ENCODE data around the gene PAX3.

PAX3 gene

GRCh38 chr2:222213049-222213448 is 85.7 kb downstream of the PAX3 start:
- no peaks in the 10 kb centered on the region for H3K4me1 ChIP-seq (ENCODE audit: control insufficient read depth in 2 of 2, insufficient read depth in 1 of 2, low read depth in 1 of 2, low read length in 2 of 2)
- DNase-seq (ENCODE audit: low spot score), result no peak
- no peak overlapping the region for H2BK120ac ChIP-seq (ENCODE audit: low read depth, low read length)
- no peak overlapping the region for H3K4me2 ChIP-seq (ENCODE audit: insufficient read depth, low read length, poor library complexity, severe bottlenecking)
- no peak overlapping the region for H2AFZ ChIP-seq (ENCODE audit: low read length)
- H3K18ac ChIP-seq (ENCODE audit: low read length), result no peak overlapping the region
- no peak overlapping the region for H2BK5ac ChIP-seq (ENCODE audit: low read length)
- WGBS, 2 donors (ENCODE audit: extremely low coverage in 2 of 2, insufficient read length in 2 of 2, insufficient replicate concordance in 1 of 2), result no CpG with 5 or more reads among the region's 5 CpGs
- H3K4me3 ChIP-seq (ENCODE audit: low read length in 2 of 2), result no peak overlapping the region
- no peak overlapping the region for H3K14ac ChIP-seq (ENCODE audit: low read length)
- no peaks in the 10 kb centered on the region for H3K36me3 ChIP-seq (replicated peaks in 1 of 2; ENCODE audit: control insufficient read depth in 2 of 2, insufficient read depth in 2 of 2, low read length in 2 of 2)
- H3K9ac ChIP-seq (ENCODE audit: low read depth, low read length, poor library complexity), result no peak overlapping the region
- H3K4ac ChIP-seq (ENCODE audit: low read length), result no peak overlapping the region
- H3K27me3 ChIP-seq (ENCODE audit: control insufficient read depth in 3 of 3, insufficient read depth in 3 of 3, low read depth in 1 of 3, low read length in 3 of 3), result no peaks in the 10 kb centered on the region
- H4K91ac ChIP-seq (ENCODE audit: low read depth, low read length, poor library complexity), result no peak overlapping the region
- no peak overlapping the region for H4K8ac ChIP-seq (ENCODE audit: low read depth, low read length)
- H3K27ac ChIP-seq (replicated peaks; ENCODE audit: low read length), result no peak overlapping the region
- no peak overlapping the region for H2BK12ac ChIP-seq (ENCODE audit: low read length)
- no peak overlapping the region for H2AK5ac ChIP-seq (ENCODE audit: low read depth, low read length)
- H3K9me3 ChIP-seq (replicated peaks in 1 of 2; ENCODE audit: control insufficient read depth in 2 of 2, insufficient read depth in 1 of 2, low read depth in 1 of 2, low read length in 2 of 2), result no peaks in the 10 kb centered on the region
- no peaks in the 10 kb centered on the region for H3K79me1 ChIP-seq (ENCODE audit: low read depth, low read length)
- no peak overlapping the region for H2BK15ac ChIP-seq (ENCODE audit: low read length)
- no peak overlapping the region for H3K23ac ChIP-seq (ENCODE audit: low read depth, low read length, poor library complexity)

- Histone ChIP-seq H2AFZ (ENCODE audit: low read length) (no peak overlapping the region), H3K23ac (ENCODE audit: low read depth, low read length, poor library complexity) (no peak overlapping the region), H3K27ac (replicated peaks; ENCODE audit: low read length) (no peak overlapping the region), H3K4ac (ENCODE audit: low read length) (no peak overlapping the region), H3K4me3 (ENCODE audit: low read length in 2 of 2) (no peak overlapping the region), H3K4me1 (ENCODE audit: control insufficient read depth in 2 of 2, insufficient read depth in 1 of 2, low read depth in 1 of 2, low read length in 2 of 2) (no peaks in the 10 kb centered on the region), H3K18ac (ENCODE audit: low read length) (no peak overlapping the region), H3K9me3 (replicated peaks in 1 of 2; ENCODE audit: control insufficient read depth in 2 of 2, insufficient read depth in 1 of 2, low read depth in 1 of 2, low read length in 2 of 2) (no peaks in the 10 kb centered on the region), H3K79me1 (ENCODE audit: low read depth, low read length) (no peaks in the 10 kb centered on the region), H2BK12ac (ENCODE audit: low read length) (no peak overlapping the region), H3K14ac (ENCODE audit: low read length) (no peak overlapping the region), H4K8ac (ENCODE audit: low read depth, low read length) (no peak overlapping the region), H3K9ac (ENCODE audit: low read depth, low read length, poor library complexity) (no peak overlapping the region), H2BK15ac (ENCODE audit: low read length) (no peak overlapping the region), H2BK120ac (ENCODE audit: low read depth, low read length) (no peak overlapping the region), H3K36me3 (replicated peaks in 1 of 2; ENCODE audit: control insufficient read depth in 2 of 2, insufficient read depth in 2 of 2, low read length in 2 of 2) (no peaks in the 10 kb centered on the region), H2AK5ac (ENCODE audit: low read depth, low read length) (no peak overlapping the region), H2BK5ac (ENCODE audit: low read length) (no peak overlapping the region), H3K27me3 (ENCODE audit: control insufficient read depth in 3 of 3, insufficient read depth in 3 of 3, low read depth in 1 of 3, low read length in 3 of 3) (no peaks in the 10 kb centered on the region), H3K4me2 (ENCODE audit: insufficient read depth, low read length, poor library complexity, severe bottlenecking) (no peak overlapping the region), H4K91ac (ENCODE audit: low read depth, low read length, poor library complexity) (no peak overlapping the region)
- DNase-seq (ENCODE audit: low spot score), result no peak
- no CpG with 5 or more reads among the region's 4 CpGs for WGBS, 2 donors (ENCODE audit: extremely low coverage in 2 of 2, insufficient read length in 2 of 2, insufficient replicate concordance in 1 of 2)
These were observed 86.2 kb downstream of the PAX3 start for GRCh38 chr2:222212571-222212970.

GRCh38 chr2:222208010-222208690 is 90.6 kb downstream of the PAX3 start:
- H3K79me1 ChIP-seq (ENCODE audit: low read depth, low read length), result no peaks in the 10 kb centered on the region
- no peak overlapping the region for H4K8ac ChIP-seq (ENCODE audit: low read depth, low read length)
- no peak overlapping the region for H2BK15ac ChIP-seq (ENCODE audit: low read length)
- H2BK12ac ChIP-seq (ENCODE audit: low read length), result no peak overlapping the region
- H3K4me3 ChIP-seq (ENCODE audit: low read length in 2 of 2), result no peak overlapping the region
- no peaks in the 10 kb centered on the region for H3K9me3 ChIP-seq (replicated peaks in 1 of 2; ENCODE audit: control insufficient read depth in 2 of 2, insufficient read depth in 1 of 2, low read depth in 1 of 2, low read length in 2 of 2)
- no peak overlapping the region for H2BK120ac ChIP-seq (ENCODE audit: low read depth, low read length)
- H3K27me3 ChIP-seq (ENCODE audit: control insufficient read depth in 3 of 3, insufficient read depth in 3 of 3, low read depth in 1 of 3, low read length in 3 of 3), result peaks cover 0 to 5% (median 0%) of the 10 kb centered on the region in 3 experiments
- no peak overlapping the region for H3K14ac ChIP-seq (ENCODE audit: low read length)
- H2BK5ac ChIP-seq (ENCODE audit: low read length), result no peak overlapping the region
- no CpG with 5 or more reads among the region's 4 CpGs for WGBS, 2 donors (ENCODE audit: extremely low coverage in 2 of 2, insufficient read length in 2 of 2, insufficient replicate concordance in 1 of 2)
- no peak overlapping the region for H3K23ac ChIP-seq (ENCODE audit: low read depth, low read length, poor library complexity)
- H3K4ac ChIP-seq (ENCODE audit: low read length), result no peak overlapping the region
- H3K4me2 ChIP-seq (ENCODE audit: insufficient read depth, low read length, poor library complexity, severe bottlenecking), result no peak overlapping the region
- H3K9ac ChIP-seq (ENCODE audit: low read depth, low read length, poor library complexity), result no peak overlapping the region
- no peak overlapping the region for H2AFZ ChIP-seq (ENCODE audit: low read length)
- no peak overlapping the region for H4K91ac ChIP-seq (ENCODE audit: low read depth, low read length, poor library complexity)
- no peak overlapping the region for H3K18ac ChIP-seq (ENCODE audit: low read length)
- no peak for DNase-seq (ENCODE audit: low spot score)
- H3K27ac ChIP-seq (replicated peaks; ENCODE audit: low read length), result no peak overlapping the region
- H2AK5ac ChIP-seq (ENCODE audit: low read depth, low read length), result no peak overlapping the region
- H3K36me3 ChIP-seq (replicated peaks in 1 of 2; ENCODE audit: control insufficient read depth in 2 of 2, insufficient read depth in 2 of 2, low read length in 2 of 2), result no peaks in the 10 kb centered on the region
- H3K4me1 ChIP-seq (ENCODE audit: control insufficient read depth in 2 of 2, insufficient read depth in 1 of 2, low read depth in 1 of 2, low read length in 2 of 2), result no peaks in the 10 kb centered on the region

GRCh38 chr2:222205136-222205535 is 93.7 kb downstream of the PAX3 start:
- no peaks in the 10 kb centered on the region for H3K4me1 ChIP-seq (ENCODE audit: control insufficient read depth in 2 of 2, insufficient read depth in 1 of 2, low read depth in 1 of 2, low read length in 2 of 2)
- no peak overlapping the region for H2AFZ ChIP-seq (ENCODE audit: low read length)
- H3K9ac ChIP-seq (ENCODE audit: low read depth, low read length, poor library complexity), result no peak overlapping the region
- no peak for DNase-seq (ENCODE audit: low spot score)
- H2BK12ac ChIP-seq (ENCODE audit: low read length), result no peak overlapping the region
- no peak overlapping the region for H3K27ac ChIP-seq (replicated peaks; ENCODE audit: low read length)
- H2BK15ac ChIP-seq (ENCODE audit: low read length), result no peak overlapping the region
- no peak overlapping the region for H4K91ac ChIP-seq (ENCODE audit: low read depth, low read length, poor library complexity)
- no peaks in the 10 kb centered on the region for H3K9me3 ChIP-seq (replicated peaks in 1 of 2; ENCODE audit: control insufficient read depth in 2 of 2, insufficient read depth in 1 of 2, low read depth in 1 of 2, low read length in 2 of 2)
- H2BK120ac ChIP-seq (ENCODE audit: low read depth, low read length), result no peak overlapping the region
- no peak overlapping the region for H3K23ac ChIP-seq (ENCODE audit: low read depth, low read length, poor library complexity)
- WGBS, 2 donors (ENCODE audit: extremely low coverage in 2 of 2, insufficient read length in 2 of 2, insufficient replicate concordance in 1 of 2), result no CpG with 5 or more reads among the region's 1 CpG
- H3K18ac ChIP-seq (ENCODE audit: low read length), result no peak overlapping the region
- H3K14ac ChIP-seq (ENCODE audit: low read length), result no peak overlapping the region
- no peak overlapping the region for H3K4me2 ChIP-seq (ENCODE audit: insufficient read depth, low read length, poor library complexity, severe bottlenecking)
- H4K8ac ChIP-seq (ENCODE audit: low read depth, low read length), result no peak overlapping the region
- no peaks in the 10 kb centered on the region for H3K36me3 ChIP-seq (replicated peaks in 1 of 2; ENCODE audit: control insufficient read depth in 2 of 2, insufficient read depth in 2 of 2, low read length in 2 of 2)
- no peak overlapping the region for H3K4me3 ChIP-seq (ENCODE audit: low read length in 2 of 2)
- H3K4ac ChIP-seq (ENCODE audit: low read length), result no peak overlapping the region
- H2BK5ac ChIP-seq (ENCODE audit: low read length), result no peak overlapping the region
- H3K27me3 ChIP-seq (ENCODE audit: control insufficient read depth in 3 of 3, insufficient read depth in 3 of 3, low read depth in 1 of 3, low read length in 3 of 3), result peaks cover 0 to 5% (median 0%) of the 10 kb centered on the region in 3 experiments
- H2AK5ac ChIP-seq (ENCODE audit: low read depth, low read length), result no peak overlapping the region
- H3K79me1 ChIP-seq (ENCODE audit: low read depth, low read length), result no peaks in the 10 kb centered on the region
